ENCODE results near the gene ZNF557.

The ZNF557 gene

DNA sequence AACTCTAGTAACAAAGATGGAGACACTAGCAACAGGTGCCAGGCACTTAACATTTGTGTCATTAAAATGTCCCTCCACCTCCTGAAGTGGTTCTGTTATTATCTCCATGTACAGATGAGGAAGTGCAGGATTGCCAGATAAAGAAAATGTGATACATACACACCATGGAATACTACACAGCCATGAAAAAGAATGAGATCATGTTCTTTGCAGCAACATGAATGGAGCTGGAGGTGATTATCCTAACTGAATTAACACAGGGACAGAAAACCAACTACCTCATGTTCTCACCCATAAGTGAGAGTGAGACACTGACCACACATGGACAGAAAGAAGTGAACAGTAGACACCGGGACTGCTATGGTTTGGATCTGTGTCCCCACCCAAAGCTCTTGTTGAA, 60.5 kb downstream of the ZNF557 start:
- no peak for DNase-seq

DNA sequence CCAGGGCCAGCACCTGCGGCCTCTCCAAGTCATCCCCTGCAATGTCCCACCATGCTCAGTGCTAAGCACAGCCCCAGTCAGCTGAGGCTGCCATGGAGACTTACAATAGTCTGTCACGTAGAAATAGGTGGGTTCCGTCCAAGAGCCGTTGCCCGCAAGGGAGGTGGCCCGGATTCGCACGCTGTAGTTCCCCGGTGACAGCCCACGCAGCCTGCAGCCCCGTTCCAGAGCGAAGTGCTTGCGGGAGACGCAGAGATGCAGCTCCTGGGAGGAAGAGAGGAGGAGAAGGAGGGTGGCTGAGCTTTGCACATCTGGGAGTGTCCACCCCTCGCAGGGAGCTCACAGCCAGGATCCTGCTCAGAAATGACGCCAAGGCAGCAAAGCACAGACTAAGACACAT, 62.6 kb downstream of the ZNF557 start:
- DNase-seq, result no peak

DNA sequence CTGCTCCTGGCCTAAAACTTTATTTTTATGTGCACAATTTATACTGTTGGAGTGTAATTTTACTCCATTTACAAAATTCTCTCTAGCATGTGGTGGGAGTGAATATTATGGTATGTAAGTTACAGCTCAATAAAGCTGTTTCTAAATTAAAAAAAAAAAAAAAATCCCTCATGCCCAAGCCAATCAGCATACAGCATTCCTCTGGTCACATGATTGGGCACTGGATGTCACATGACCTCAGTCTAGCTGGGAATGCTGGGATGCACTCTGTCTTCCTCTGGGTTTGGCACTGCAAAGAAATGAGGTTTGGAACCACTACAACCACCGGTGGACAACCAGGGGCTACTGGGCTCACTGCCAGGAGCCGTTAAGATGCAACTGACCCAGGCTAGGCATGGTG, 67.6 kb downstream of the ZNF557 start:
- no peak for DNase-seq

Measured in Kasumi-1 (cell line).